IPS-11a (cell line): ENCODE measurements around the gene LMOD1.
"Not testable (repeated sequence)": the region's sequence is repeated elsewhere in the genome, so short reads cannot be mapped to it uniquely, and the experiment has no call there.

Source experiments
- H3K4me3 ChIP-seq: one replicate; pipeline ENCODE4 v1.5.1; 2013; ENCODE audit warnings: low read depth, low read length, control low read depth

LMOD1 gene

DNA sequence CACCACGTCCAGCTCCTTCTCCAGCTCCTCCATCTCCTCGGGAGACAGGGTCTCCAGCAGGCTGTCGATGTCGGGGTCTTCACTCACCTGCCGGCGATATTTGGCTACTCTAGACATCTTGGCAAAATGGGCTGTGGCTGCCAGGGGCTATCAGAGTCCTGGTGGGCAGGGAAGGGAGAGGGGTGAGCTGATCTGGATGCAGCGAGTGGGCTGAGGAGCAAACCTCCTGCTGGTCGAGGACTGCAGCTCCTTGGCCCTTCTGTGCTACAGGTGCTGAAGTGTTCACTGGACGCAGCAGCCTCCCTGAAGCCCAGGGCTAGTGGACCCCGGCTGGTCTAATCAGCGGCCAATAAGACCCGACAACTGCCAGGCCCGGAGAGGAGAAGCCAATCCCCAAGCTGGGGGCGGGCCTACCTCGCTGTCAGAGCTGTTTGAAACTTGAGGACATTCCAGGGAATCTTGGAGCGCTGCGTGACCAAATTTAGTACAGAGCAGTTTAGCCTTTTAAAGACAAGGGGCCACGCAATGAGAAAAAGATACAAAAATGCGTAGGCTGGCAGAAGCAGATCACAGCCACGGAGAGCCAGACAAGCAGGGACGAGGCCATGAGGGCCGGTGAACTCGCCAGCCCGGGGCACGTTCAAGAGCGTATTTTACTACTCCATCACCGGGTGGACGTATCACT lies at the start of gene LMOD1:
LMOD1 (minus strand) TSS at position 325 of the 685 bp plus-strand sequence; CDS start at position 117, 208 bp downstream.
- peak within 1 kb of the TSS; percentile 41 for H3K4me3 ChIP-seq

DNA sequence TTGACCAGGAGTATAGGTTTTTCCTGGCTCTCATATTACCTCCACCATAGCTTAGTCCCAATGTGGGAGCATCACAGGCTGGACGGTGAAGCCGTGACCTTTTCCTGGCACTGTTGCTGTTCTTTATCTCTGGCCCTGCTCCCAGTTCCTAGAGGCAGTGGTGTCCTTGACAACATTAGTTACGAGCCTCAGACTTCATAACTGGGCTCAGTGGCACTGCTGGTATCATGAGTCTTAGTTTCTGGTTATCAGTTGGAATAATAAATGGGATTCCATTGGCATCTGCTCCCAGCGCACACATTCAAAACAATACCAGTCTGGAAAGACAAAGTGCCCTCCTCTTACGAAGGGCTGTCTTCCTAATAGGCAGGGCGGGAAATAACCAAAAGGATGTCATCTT lies 44.1 kb upstream of the LMOD1 start:
- H3K4me3 ChIP-seq, result no peak overlapping the region

DNA sequence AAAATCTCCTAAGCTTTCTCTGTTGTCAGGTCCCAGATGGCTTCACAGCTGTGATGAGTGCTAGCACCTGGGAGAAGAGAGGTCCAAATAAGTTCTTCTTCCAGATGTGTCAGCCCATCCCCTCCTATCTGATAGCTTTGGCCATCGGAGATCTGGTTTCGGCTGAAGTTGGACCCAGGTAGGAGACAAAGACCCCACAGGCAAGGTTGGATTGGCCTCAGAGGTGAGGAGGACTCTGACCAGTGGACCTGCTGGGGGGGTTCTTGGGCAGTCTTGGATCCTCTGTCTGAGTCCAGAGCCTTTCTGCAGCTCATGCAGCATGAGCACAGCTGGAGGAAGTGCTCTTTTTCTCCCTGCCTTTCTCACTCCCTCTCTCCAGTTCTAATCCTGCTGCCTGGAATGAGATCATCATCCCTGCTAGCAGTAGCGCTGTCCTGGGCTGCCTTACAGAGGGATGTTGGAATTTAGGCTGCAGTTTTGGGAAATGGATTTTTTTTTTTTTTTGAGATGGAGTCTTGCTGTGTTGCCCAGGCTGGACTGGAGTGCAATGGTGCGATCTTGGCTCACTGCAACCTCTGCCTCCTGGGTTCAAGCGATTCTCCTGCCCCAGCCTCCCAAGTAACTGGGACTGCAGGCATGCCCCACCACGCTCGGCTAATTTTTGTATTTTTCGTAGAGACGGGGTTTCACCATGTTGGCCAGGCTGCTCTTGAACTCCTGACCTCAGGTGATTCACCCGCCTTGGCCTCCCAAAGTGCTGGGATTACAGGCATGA lies 43.2 kb upstream of the LMOD1 start:
- H3K4me3 ChIP-seq, result no peak overlapping the region

DNA sequence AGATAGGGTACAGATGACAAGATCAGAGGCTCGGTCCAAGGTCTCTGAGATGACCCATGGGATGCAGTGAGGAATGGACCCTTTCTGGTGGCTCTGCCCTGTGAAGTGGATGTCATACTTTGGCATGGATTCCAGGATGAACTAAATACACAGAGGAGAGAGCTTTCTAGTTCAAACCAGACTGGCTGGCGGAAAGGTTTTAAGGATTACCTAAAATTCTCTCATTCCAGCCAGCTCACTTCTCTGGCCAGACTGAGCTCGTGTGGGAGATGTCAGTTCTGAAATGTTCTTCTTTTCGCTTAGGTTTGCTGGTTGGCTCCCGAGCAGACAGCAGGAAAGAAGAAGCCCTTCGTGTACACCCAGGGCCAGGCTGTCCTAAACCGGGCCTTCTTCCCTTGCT lies 42.3 kb upstream of the LMOD1 start:
- H3K4me3 ChIP-seq, result no peak overlapping the region

DNA sequence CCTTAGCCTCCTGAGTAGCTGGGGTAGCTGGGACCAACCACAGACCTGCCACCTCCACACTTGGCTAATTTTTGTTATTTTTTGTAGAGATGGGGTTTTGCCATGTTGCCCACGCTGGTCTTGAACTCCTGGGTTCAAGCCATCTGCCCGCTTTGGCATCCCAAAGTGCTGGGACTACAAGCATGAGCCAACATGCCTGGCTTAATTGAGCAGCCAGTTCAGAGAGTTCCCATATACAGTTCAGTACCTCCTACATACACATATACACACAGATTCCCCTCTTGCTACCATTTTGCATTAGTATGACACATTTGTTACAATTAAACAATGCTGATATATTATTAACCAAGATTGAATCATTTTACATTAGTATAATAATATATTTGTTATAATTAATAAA lies 39.0 kb upstream of the LMOD1 start:
- H3K4me3 ChIP-seq, result no peak overlapping the region

DNA sequence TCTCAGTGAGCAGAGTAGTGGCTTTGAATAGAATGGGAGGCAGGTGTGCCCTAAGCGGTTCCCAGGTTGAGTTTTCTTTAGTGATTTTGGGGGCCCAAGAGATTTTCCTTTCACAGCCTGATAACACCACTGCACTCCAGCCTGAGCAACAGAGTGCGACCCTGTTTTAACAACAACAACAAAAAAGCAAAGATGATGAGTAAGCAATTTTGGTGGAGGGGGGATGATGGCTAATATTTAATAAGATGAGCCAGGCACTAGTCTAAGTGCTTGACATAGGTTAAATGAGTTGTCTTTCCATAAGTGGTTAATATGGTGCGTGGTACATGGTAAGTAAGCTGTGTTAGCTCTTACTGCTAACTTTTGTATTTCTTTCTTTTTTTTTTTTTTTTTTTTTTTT lies 38.1 kb upstream of the LMOD1 start:
- no peak overlapping the region for H3K4me3 ChIP-seq

DNA sequence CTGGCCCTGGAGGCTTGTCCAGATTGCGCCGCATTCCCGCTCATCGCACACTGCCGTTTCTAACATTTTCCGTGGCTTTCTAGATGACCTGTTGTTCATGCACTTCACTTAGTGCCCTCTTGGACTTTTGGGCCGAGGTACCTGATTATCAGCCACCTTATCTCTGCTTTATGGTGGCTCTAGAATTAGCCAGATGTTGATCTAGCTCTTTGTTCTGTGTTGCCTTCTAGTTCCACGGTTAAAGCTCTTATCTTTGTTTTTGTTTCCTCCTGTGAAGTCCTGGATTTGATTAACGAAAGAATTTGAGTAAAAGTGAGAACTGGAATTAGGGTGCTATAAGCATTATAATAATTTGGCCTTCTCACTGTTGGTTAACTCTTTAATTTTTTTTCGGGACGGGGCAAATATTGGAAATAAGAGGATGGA lies 37.0 kb upstream of the LMOD1 start:
- H3K4me3 ChIP-seq, result peak overlapping the region; percentile 85

DNA sequence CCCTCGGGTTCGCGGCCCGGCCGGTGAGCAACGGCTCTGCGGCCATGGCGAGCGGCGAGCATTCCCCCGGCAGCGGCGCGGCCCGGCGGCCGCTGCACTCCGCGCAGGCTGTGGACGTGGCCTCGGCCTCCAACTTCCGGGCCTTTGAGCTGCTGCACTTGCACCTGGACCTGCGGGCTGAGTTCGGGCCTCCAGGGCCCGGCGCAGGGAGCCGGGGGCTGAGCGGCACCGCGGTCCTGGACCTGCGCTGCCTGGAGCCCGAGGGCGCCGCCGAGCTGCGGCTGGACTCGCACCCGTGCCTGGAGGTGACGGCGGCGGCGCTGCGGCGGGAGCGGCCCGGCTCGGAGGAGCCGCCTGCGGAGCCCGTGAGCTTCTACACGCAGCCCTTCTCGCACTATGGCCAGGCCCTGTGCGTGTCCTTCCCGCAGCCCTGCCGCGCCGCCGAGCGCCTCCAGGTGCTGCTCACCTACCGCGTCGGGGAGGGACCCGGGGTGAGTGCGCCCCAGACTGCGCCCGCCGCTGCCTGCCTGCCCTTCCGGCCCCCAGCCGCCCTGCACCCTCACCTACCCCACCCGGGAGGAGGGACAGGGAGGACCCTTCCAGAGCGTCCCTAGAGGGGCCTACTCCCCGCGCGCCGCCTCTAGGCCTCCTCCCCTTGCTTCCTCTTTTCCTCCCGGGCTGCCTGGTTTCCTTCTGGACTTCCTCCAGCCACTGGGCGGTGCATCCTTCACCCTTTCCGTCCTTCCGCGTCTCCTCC lies 36.5 kb upstream of the LMOD1 start, which contains the start of gene RNPEP:
RNPEP (plus strand) TSS at position 26 of the 757 bp plus-strand sequence; CDS start at position 45, 19 bp downstream.
- peak within 1 kb of the TSS; percentile 85 for H3K4me3 ChIP-seq

DNA sequence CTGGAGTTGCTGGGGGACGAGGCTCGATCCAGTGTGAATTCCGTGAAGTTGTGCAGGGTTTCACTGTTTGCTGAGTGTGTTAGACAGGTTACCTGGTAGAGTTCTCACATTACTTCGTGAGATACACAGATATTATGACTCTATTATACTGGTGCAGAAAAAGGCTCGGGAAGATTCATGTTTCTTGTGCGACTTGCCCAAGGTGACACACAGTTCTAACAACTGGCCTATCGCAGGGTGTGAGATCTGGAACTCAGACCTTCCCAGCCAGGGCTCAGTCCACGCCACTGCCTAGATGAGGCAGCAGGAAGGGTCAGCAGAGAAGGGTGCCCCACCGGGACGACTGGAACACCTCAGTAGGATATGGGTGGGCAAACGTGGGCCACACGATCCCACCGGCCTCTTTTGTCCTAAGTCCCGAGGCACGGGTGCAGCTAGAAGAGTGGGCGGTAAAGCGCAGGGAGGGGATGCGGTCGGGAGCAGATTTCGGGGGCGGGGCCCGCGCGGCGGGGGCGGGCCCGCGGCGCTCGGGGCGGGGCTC lies 35.8 kb upstream of the LMOD1 start:
- H3K4me3 ChIP-seq, result peak overlapping the region; percentile 85

DNA sequence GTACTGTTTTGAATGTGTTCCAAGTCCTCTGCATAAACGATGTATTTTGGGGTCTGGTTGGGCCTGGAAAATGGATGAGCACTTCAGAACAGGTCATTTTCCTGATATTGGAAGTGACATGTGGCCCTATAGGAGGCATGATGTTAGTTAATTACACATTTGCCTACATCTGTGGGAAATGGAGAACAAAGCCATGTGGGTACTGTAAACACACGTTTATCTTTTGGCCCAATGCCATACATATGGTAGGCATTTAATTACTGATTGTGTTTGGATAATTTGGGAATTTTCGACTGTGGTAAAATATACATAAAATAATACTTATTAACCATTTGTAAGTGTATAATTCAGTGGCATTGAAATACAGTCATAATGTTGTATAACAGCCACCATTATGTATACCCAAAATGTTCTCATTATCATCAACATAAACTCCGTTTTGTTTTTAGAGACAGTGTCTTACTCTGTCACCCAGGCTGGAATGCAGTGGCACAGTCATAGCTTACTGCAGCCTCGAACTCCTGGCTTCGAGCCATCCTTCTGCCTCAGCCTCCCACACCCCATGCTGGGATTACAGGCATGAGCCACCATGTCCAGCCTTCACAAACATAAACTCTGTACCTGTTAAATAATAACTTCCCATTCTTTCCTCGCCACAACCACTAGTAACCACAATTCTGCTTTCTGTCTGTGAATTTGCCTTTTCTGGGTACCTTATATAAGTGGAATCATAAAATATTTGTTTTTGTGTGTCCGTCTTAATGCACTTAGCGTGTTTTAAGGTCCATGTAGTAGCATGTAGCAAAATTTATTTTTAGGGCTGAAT lies 24.2 kb upstream of the LMOD1 start:
- H3K4me3 ChIP-seq, result no peak overlapping the region

DNA sequence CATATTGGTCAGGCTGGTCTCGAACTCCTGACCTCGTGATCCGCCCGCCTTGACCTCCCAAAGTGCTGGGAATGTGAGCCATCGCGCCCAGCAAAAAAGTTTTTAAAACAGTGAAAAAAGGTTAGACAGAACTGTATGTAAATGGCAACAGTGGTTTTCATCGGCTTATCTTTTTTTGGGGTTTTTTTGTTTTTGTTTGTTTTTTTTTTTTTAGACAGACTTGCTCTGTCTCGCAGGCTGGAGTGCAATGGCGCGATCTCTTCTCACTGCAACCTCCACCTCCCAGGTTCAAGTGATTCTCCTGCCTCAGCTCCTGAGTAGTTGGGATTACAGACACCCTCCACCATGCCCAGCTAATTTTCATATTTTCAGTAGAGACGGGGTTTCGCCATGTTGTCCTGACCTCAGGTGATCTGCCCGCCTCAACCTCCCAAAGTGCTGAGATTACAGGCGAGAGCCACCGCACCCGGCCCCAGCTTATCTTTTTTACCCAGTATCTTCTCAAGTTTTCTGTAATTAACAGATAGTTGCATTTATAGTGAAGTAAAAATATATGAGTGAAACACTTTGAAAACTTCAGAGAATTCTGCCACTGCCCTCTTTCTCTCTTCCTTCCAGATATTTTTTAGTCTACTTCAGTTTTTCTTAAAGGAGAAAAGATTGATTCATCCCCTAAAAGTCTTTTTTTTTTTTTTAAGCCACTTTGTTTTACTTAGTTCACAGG lies 22.0 kb upstream of the LMOD1 start:
- no peak overlapping the region for H3K4me3 ChIP-seq

DNA sequence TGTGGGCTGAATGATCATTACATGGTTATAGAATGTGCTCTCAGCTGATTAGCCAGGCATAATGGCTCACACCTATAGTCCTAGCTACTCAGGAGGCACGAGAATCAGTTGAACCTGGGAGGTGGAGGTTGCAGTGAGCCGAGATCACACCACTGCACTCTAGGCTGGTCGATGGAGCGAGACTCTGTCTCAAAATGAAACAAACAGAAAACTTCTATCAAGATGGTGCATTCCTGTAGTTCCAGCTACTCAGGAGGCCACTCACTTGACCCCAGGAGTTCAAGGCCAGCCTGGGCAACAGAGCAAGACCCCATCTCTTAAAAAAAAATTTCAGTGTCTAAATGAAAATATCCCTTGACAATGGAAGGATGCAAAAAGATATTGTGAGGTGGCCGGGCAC lies 19.8 kb upstream of the LMOD1 start:
- no peak overlapping the region for H3K4me3 ChIP-seq

DNA sequence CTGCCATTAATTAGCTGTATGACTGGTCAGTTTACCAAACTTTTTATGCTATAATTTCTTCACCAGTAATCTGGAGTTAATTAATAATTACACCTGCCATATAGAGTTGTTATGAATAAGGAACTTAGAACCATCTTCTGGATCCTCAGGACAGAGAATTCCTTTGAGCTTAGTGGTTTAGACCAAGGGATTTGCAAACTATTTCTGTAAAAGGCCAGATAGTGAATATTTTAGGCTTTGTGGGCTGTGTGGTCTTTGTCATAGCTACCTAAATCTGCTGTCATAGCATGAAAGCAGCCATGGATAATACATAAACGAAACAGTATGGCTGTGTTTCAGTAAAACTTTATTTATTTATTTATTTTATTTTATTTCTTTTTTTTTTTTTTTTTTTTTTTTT lies 17.9 kb upstream of the LMOD1 start:
- H3K4me3 ChIP-seq, result no peak overlapping the region

DNA sequence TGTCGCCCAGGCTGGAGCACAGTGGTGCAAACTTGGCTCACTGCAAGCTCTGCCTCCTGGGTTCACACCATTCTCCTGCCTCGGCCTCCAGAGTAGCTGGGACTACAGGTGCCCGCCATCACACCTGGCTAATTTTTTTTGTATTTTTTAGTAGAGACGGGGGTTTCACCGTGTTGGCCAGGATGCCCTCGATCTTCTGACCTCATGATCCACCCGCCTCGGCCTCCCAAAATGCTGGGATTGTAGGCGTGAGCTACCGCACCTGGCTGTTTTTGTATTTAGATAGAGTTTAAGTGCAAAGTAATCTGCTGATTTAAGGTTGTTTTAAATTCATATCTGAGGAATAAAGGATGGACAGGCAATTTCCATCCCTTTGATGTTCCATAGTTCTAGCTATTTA lies 16.0 kb upstream of the LMOD1 start:
- H3K4me3 ChIP-seq, result not testable (repeated sequence)

DNA sequence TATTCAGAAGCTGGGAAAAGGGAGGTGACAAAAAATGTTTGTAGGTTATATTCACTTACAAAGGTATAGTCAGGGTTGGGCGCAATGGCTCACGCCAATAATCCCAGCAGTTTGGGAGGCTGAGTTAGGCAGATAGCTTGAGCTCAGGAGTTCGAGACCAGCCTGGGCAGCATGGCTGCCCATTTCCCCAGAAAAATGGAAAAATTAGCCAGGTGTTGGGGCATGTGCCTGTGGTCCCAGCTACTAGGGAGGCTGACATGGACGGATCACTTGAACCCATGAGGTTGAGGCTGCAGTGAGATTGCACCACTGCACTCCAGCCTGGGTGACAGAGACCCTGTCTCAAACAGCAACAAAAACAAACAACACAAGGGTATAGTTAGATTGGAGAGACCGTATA lies 12.0 kb upstream of the LMOD1 start:
- no peak overlapping the region for H3K4me3 ChIP-seq

DNA sequence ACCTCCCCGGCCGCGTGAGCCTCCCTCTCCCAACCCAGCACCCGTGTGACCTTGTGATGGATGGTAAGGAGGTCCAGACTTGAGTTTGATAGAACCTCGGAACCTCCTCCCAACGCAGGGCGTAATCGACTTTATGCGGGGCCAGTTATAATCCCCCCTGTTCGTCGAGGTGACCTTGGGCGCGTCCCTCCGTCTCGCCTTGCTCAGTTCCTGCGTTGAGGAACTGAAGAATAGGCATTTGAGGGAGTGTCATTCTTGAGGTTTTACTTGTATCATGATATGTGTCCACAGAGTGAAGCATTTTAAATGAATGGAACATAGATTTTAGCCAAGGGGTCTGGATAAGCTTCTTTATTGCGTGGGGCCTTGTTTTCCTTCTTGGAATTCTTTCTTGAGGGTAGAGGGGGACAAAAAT lies 9.4 kb upstream of the LMOD1 start:
- peak overlapping the region; percentile 100 for H3K4me3 ChIP-seq

DNA sequence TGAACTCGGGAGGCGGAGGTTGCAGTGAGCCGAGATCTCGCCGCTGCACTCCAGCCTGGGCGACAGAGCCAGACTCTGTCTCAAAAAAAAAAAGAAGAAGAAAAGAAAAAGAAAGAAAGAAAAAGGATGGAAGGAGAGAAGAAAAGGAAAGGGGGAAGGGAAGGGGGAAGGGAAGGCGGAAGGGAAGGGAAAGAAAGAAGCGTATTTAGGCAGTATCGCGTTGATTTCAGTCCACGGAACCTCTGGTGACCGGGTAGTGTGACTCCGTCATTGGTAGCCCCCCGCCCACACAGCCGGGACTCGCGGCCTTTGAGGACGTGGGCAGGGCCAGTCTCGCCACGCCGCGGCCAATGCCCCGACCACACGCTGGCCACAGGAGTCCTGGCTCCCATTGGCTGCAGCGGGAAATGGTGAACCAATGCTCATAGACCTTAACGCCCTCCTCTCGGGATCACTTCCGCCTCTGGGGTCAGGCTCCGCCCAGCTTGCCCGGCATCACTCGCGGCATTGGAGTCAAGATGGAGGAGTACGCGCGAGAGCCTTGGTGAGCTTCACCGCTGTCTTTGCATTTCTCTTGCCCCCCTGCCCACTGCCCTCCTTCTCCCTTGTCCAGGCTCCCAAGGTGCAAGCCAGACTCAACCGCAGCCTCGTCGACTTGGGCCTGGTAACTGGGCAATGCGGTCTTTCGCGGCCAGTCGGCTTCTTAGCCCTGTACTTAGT lies 8.8 kb upstream of the LMOD1 start, which contains the start of gene TIMM17A:
TIMM17A (plus strand) TSS at position 495 of the 720 bp plus-strand sequence; CDS start at position 519, 24 bp downstream.
- peak within 1 kb of the TSS; percentile 100 for H3K4me3 ChIP-seq

DNA sequence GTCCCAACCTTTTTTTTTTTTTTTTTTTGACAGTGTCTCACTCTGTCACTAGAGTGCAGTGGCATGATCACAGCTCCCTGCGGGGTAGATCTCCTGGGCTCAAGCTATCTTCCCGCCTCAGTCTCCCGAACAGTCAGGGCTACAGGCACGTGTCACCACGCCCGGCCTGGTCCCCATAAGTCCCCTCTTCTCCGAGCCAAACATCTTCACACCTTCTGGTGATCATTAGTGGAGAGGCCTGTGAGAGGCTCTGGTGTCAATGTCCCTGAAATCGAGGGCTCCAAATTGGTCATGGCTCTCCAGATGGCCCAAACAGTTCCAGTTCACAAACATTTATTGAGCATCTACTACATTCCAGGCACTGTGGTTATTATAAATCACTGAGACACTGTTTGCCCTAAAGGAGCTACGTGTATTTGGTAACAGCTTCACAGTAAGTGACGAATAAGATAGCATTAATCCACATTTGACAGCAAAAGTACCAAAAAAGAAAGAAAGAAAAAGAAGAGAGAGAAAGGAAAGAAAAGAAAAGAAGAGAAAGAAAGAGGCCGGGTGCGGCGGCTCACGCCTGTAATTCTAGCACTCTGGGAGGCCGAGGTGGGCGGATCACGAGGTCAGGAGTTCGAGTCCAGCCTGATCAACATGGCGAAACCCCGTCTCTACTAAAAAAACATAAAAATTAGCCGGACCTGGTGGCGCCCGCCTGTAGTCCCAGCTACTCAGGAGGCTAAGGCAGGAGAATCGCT lies 8.1 kb upstream of the LMOD1 start:
- peak overlapping the region; percentile 100 for H3K4me3 ChIP-seq
